OCI-M2 (cell line): Measurements from ENCODE around the gene PDYN.

Experiments used
- DNase-seq: peaks from one replicate; lab custom pipeline; 2025; ENCODE audit not compliant: unreplicated experiment; lab: John Stamatoyannopoulos, UW

PDYN gene

GRCh38 chr20:1935696-1936366 lies 58.0 kb downstream of the PDYN start:
- no peak for DNase-seq

DNA sequence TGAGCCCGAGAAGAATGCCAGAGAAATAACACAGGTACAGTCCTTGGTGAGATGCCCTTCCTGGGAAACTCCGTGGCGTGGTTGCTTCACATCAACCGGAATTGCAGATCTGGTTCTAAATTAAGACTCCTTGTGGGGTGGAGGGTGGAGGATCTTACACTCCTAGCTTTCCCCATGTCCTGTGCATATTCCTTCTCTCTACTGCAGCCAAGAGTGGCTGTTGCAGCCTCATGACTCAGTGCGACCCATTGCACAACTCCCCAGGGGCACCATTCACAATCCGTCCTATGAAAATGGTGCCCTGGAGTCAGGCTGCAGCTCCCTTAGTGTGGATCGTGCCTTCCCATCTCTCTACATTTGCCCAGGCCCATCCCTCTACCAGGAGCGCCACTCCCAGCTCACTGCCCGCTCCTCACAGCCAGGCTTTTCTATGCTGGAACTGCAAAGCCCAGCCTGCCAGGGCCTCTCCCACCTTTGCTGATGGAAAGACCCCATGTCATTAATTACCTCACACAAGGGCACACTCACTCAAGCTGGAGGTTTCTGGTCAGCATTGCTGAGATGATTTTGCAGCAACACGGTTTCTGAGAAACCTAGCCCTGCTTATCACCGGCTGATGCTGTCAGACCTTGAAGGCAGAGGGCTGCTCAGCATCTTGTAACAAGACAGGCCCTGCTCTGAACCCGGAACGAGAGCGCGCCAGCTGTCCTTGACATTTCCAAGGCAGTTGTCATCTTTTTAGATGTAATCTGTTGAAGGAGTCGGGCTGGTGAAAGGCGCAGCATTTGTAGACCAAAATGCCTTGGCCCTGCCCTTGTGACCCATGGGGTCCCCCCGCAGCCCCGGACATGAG lies 58.9 kb downstream of the PDYN start:
- DNase-seq: no peak

- DNase-seq: no peak
These were observed 59.7 kb downstream of the PDYN start for GRCh38 chr20:1934156-1934555.

GRCh38 chr20:1933465-1933870 lies 60.4 kb downstream of the PDYN start:
- no peak for DNase-seq

- no peak for DNase-seq
These were observed 60.9 kb downstream of the PDYN start for GRCh38 chr20:1932971-1933370.

- DNase-seq: no peak
These were observed 62.0 kb downstream of the PDYN start for GRCh38 chr20:1931830-1932229.

DNA sequence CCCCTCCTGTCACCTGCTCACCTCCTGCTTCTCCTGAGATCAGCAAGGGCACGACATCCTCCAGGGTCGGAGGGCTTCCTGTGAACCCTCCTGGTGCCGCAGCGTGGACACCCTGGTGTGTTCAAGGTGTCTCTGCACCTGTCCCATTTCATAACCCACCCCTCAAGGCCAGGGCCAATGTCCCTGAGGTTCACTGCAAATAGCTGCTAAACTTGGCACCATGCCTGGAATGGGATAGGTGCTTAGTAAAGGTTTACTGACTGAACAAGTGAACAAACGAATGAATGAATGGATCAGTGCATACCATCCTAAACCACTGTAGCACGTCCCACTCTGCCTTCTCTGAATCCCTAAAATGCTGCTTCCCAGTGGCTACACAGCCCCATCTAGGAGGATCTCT lies 63.7 kb downstream of the PDYN start:
- DNase-seq: no peak

- no peak for DNase-seq
These were observed 64.4 kb downstream of the PDYN start for GRCh38 chr20:1929460-1929859.

GRCh38 chr20:1928782-1929181 lies 65.1 kb downstream of the PDYN start:
- no peak for DNase-seq
